Fibroblast of lung (primary cell): ENCODE data around the gene TMEM167B.

Source experiments
- EZH2 ChIP-seq: IDR thresholded peaks from 2 replicates; pipeline ENCODE4 v1.5.1; 2012; ENCODE audit warnings: low read length, control low read depth, mild to moderate bottlenecking; ENCODE audit errors: missing control alignments
- TF ChIP-seq, protein P1 (sequence below), 2 donors: IDR thresholded peaks in 1 of 2; conservative IDR thresholded peaks in 1 of 2; 1 replicate in 1 of 2; 2 replicates in 1 of 2; pipeline ENCODE4 v1.5.1; 2011 to 2012; ENCODE audit warnings: low read length in 2 of 2, control low read depth in 1 of 2, inconsistent platforms in 1 of 2, low read depth in 1 of 2, mild to moderate bottlenecking in 1 of 2

DNA sequence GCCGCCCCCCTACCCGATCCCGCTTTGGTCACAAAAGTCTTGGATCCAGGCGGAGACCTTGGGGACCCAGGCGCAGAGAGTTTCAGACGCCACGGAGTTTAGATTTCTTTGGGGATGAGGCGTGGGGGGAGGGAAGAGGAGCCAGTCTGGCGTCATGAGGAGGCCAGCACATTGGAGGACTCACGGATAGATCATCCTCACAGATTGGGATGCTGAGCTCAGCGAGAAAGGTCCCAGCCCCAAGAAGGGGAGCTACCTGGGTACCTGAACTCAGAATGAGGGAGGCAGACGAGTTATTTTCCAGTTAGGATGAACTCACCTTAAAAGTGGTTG, 23.7 kb downstream of the TMEM167B start:
- TF ChIP-seq, protein P1, sequence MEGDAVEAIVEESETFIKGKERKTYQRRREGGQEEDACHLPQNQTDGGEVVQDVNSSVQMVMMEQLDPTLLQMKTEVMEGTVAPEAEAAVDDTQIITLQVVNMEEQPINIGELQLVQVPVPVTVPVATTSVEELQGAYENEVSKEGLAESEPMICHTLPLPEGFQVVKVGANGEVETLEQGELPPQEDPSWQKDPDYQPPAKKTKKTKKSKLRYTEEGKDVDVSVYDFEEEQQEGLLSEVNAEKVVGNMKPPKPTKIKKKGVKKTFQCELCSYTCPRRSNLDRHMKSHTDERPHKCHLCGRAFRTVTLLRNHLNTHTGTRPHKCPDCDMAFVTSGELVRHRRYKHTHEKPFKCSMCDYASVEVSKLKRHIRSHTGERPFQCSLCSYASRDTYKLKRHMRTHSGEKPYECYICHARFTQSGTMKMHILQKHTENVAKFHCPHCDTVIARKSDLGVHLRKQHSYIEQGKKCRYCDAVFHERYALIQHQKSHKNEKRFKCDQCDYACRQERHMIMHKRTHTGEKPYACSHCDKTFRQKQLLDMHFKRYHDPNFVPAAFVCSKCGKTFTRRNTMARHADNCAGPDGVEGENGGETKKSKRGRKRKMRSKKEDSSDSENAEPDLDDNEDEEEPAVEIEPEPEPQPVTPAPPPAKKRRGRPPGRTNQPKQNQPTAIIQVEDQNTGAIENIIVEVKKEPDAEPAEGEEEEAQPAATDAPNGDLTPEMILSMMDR (conservative IDR thresholded peaks at IDR 0.05 in 1 of 2, IDR thresholded peaks at IDR 0.05 in 1 of 2; ENCODE audit: low read depth in 1 of 2, low read length in 2 of 2) = no peak
- peak; percentile 0 for TF ChIP-seq EZH2
